K562 (cell line): Measurements from ENCODE around the gene RDM1. TPM values are rescaled to one million over a fixed set of nuclear protein-coding genes. Genes with fewer than 3 reads are reported as not detected.

Experiments
- ATAC-seq: fragments of 200-7000 bp; cut with Tn5 transposase; 3 replicates; pipeline ENCODE4 v1.9.1; 2020; ENCODE audit warnings: moderate library complexity
- BruUV-seq: library from RNA; stranded (reverse); fragments of 400-500 nt; replicated peaks from 2 replicates; lab custom pipeline; 2021; lab: Mats Ljungman, UMichigan
- CTCF ChIA-PET: fragments of 300-600 bp; formaldehyde crosslinking; extraction: SDS; loops from one replicate; lab custom pipeline; 2021; ENCODE audit warnings: low intra/inter-chr PET ratio; lab: Yijun Ruan, JAX
- POLR2A ChIA-PET: fragments of 300-600, 350-650 bp; sonication (Branson Sonifier 250); formaldehyde crosslinking; extraction: SDS; loops from one replicate; lab custom pipeline; 2021; ENCODE audit warnings: antibody characterized with exemption, inconsistent platforms; lab: Yijun Ruan, JAX
- DNase-seq, 4 experiments: peaks; one replicate each; pipeline versions ENCODE4 v3.0.0 to v3.0.0-alpha.2; 2011 to 2018; ENCODE audit warnings: low spot score in 3 of 4, mixed read lengths in 3 of 4; ENCODE audit errors: extremely low read depth in 1 of 4
- FAIRE-seq: peaks from 2 replicates; lab custom pipeline; 2011; peaks lifted over from hg19 to GRCh38; lab: Jason Lieb, UNC
- H2AFZ ChIP-seq: 2 replicates; pipeline ENCODE4 v1.6.0; 2011; ENCODE audit warnings: low read depth, low read length, control low read depth, inconsistent platforms
- H3K27ac ChIP-seq: fragments of 200-600 bp; 3 replicates; pipeline ENCODE4 v1.8.0; 2011; ENCODE audit warnings: low read depth, mild to moderate bottlenecking, control low read depth, inconsistent platforms, low read length, moderate library complexity, mixed read lengths; ENCODE audit errors: extremely low read depth
- H3K27me3 ChIP-seq, 2 experiments: fragments of 300-600 bp in 1 of 2; 2 replicates in 1 of 2; 3 replicates in 1 of 2; pipeline versions ENCODE4 v1.6.0 to v1.8.0; 2011; ENCODE audit warnings: inconsistent platforms in 2 of 2, low read length in 2 of 2, mild to moderate bottlenecking in 1 of 2, mixed read lengths in 1 of 2, moderate library complexity in 1 of 2; ENCODE audit not compliant: control insufficient read depth in 2 of 2, insufficient read depth in 2 of 2
- H3K36me3 ChIP-seq: fragments of 300-600 bp; 3 replicates; pipeline ENCODE4 v1.8.0; 2011; ENCODE audit warnings: mild to moderate bottlenecking, low read length, inconsistent platforms; ENCODE audit not compliant: control insufficient read depth, insufficient read depth
- H3K4me1 ChIP-seq, 2 experiments: fragments of 200-600 bp in 1 of 2; replicated peaks in 1 of 2; 2 replicates in 1 of 2; 3 replicates in 1 of 2; pipeline versions ENCODE4 v1.5.1 to v1.8.0; 2011; ENCODE audit warnings: inconsistent platforms in 2 of 2, low read length in 2 of 2, mild to moderate bottlenecking in 1 of 2, mixed read lengths in 1 of 2, moderate library complexity in 1 of 2; ENCODE audit not compliant: control insufficient read depth in 2 of 2, insufficient read depth in 2 of 2
- H3K4me2 ChIP-seq: 2 replicates; pipeline ENCODE4 v1.6.1; 2011; ENCODE audit warnings: low read length, control low read depth, inconsistent platforms, mixed read lengths; ENCODE audit not compliant: insufficient read depth
- H3K4me3 ChIP-seq: fragments of 200-600 bp; sonication (generic), shearing (Covaris generic); 2 replicates; pipeline ENCODE4 v1.5.1; 2016; ENCODE audit warnings: control low read depth, inconsistent platforms
- H3K79me2 ChIP-seq: fragments of 200-600 bp; 3 replicates; pipeline ENCODE4 v1.8.0; 2011; ENCODE audit warnings: low read length, inconsistent platforms; ENCODE audit not compliant: control insufficient read depth, insufficient read depth
- H3K9ac ChIP-seq, 2 experiments: 2 replicates each; pipeline versions ENCODE4 v1.6.0 to v1.6.1; 2011; ENCODE audit warnings: low read depth in 2 of 2, low read length in 2 of 2, control low read depth in 1 of 2, inconsistent platforms in 1 of 2, mild to moderate bottlenecking in 1 of 2, mixed read lengths in 1 of 2; ENCODE audit not compliant: insufficient read depth in 1 of 2
- H3K9me1 ChIP-seq: one replicate; pipeline ENCODE4 v1.6.0; 2011; ENCODE audit warnings: inconsistent platforms, mild to moderate bottlenecking, low read length, moderate library complexity; ENCODE audit not compliant: control insufficient read depth, insufficient read depth
- H3K9me3 ChIP-seq: replicated peaks from 2 replicates; pipeline ENCODE4 v1.5.1; 2011; ENCODE audit warnings: low read depth, low read length, inconsistent platforms; ENCODE audit not compliant: control insufficient read depth, insufficient read depth
- H4K20me1 ChIP-seq: replicated peaks from 2 replicates; pipeline ENCODE4 v1.6.1; 2011; ENCODE audit warnings: low read length, inconsistent platforms, mixed read lengths; ENCODE audit not compliant: control insufficient read depth, insufficient read depth
- CBX5 ChIP-seq: IDR thresholded peaks from 2 replicates; pipeline ENCODE4 v1.6.1; 2014; ENCODE audit warnings: low read depth, borderline replicate concordance
- CXXC5 ChIP-seq: fragments of 250-450 bp; sonication (Bioruptor Pico); IDR thresholded peaks from 2 replicates; pipeline ENCODE4 v1.8.0; 2022; ENCODE audit warnings: inconsistent platforms, mild to moderate bottlenecking, moderate library complexity
- DMBX1 ChIP-seq: fragments of 250-450 bp; sonication (Bioruptor Pico); IDR thresholded peaks from 2 replicates; pipeline ENCODE4 v1.8.0; 2022; ENCODE audit warnings: inconsistent platforms, mild to moderate bottlenecking, moderate library complexity, borderline replicate concordance
- IRF2 ChIP-seq: sonication (generic); formaldehyde crosslinking; IDR thresholded peaks from 2 replicates; pipeline ENCODE4 v1.8.1; 2022; ENCODE audit warnings: mild to moderate bottlenecking, missing genetic modification reagents
- LEF1 ChIP-seq: fragments of 450-650 bp; IDR thresholded peaks from 2 replicates; pipeline ENCODE4 v1.6.1; 2016; ENCODE audit warnings: mild to moderate bottlenecking
- NFIC ChIP-seq: fragments of 450-650 bp; IDR thresholded peaks from 2 replicates; pipeline ENCODE4 v1.6.1; 2017; ENCODE audit warnings: mild to moderate bottlenecking, inconsistent platforms
- NFYB ChIP-seq: IDR thresholded peaks from 2 replicates; pipeline ENCODE4 v1.6.1; 2011; ENCODE audit warnings: mild to moderate bottlenecking, moderate library complexity; ENCODE audit not compliant: insufficient read length; ENCODE audit errors: extremely low read depth
- ZC3H11A ChIP-seq: IDR thresholded peaks from 2 replicates; pipeline ENCODE4 v1.6.1; 2012; ENCODE audit warnings: low read depth, low read length, improper control_type of control experiment
- in situ Hi-C: fragments of 300-500 bp; cut with MboI; formaldehyde crosslinking; loops from 4 replicates; pipeline ENCODE4 v1.15.0; 2018; ENCODE audit warnings: inconsistent platforms, mixed read lengths
- intact Hi-C: fragments of 100-400 bp; cut with micrococcal nuclease; formaldehyde crosslinking; loops from 2 replicates; pipeline ENCODE4 v1.14.2; 2022
- polyA plus RNA-seq, 8 experiments: library from polyadenylated mRNA; depleted of rRNA in 4 of 8; stranded (reverse) in 5 of 8; unstranded in 3 of 8; fragments of >200 nt; fragmentation: Nextera tagmentation in 2 of 8; fragmentation: Illumina TruSeq in 1 of 8; extraction: Ambion mirVana in 2 of 8; extraction: Trizol in 1 of 8; gene quantifications; 2 replicates each; pipeline versions ENCODE4 v1.2.1 to v1.2.3, GENCODE V29; 2011 to 2014; ENCODE audit warnings: inconsistent platforms in 1 of 8, missing spikeins in 1 of 8
- total RNA-seq, 7 experiments: library from RNA; depleted of rRNA in 6 of 7; stranded (reverse); fragments of >200 nt in 6 of 7; fragmentation: Illumina TruSeq in 2 of 7; extraction: Trizol in 2 of 7; gene quantifications; 2 replicates each; pipeline versions ENCODE4 v1.2.1 to v1.2.3, GENCODE V29; 2011 to 2021; ENCODE audit warnings: low replicate concordance in 1 of 7
- TF ChIP-seq, protein P1 (sequence below), 2 experiments: fragments of 450-650 bp in 1 of 2; sonication (generic) in 1 of 2; formaldehyde crosslinking in 1 of 2; IDR thresholded peaks in 1 of 2; conservative IDR thresholded peaks in 1 of 2; 2 replicates each; pipeline versions ENCODE4 v1.6.1 to v1.8.1; 2016 to 2023; ENCODE audit warnings: mild to moderate bottlenecking in 2 of 2, moderate library complexity in 2 of 2, inconsistent platforms in 1 of 2, missing genetic modification reagents in 1 of 2
- TF ChIP-seq, protein P2 (sequence below): fragments of 250-450 bp; sonication (Bioruptor Pico); IDR thresholded peaks from 2 replicates; pipeline ENCODE4 v1.4.0; 2020; ENCODE audit warnings: mild to moderate bottlenecking, moderate library complexity
- TF ChIP-seq, protein P3 (sequence below), 3 experiments: fragments of 200-800 bp in 1 of 3; sonication (Bioruptor generic) in 1 of 3; sonication (generic) in 1 of 3; formaldehyde crosslinking in 1 of 3; IDR thresholded peaks; 2 replicates each; pipeline versions ENCODE4 v1.6.1 to v1.8.0; 2016 to 2022; ENCODE audit warnings: mild to moderate bottlenecking in 2 of 3, missing compliant biosample characterization in 2 of 3, missing genetic modification characterization in 2 of 3, missing genetic modification reagents in 1 of 3

Gene RDM1
- total and polyA plus RNA-seq, 9 of the 15 experiments (the other 6 are each of a cell fraction or from before 2014, with no cell fraction given): 2.5 to 11.2 (median 5.4) TPM

DNA sequence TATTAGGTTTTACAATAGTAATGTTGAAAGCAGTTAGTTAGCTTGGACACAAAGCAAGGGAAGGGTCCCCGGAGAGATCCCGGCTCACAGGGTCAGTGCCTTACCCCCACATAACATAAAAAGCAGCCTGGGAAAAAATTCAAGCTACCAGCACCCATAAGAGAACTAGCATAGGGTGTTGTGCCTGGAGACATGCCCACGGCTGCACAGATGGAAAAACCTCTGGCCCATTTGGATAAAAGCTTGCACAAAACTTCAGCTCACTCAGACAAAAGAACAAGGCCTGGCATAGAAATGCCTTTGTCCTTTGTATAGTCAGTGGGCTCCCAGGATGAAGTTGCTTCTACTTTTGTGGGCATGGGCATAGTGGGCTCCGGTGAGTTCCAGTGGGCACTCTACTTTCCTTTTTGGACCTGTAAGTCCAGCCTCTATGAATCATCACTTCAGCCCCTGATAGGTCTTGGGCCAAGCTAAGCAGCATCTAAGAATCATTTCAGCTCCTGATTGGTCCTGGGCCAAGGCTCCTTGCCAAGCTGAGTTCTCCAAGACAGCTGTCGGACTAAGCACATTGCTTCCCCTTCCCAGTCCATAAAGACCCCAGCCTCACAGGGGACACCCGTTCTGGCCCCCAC, 1.3 kb upstream of the RDM1 start (continued):
- TF ChIP-seq, protein P1, sequence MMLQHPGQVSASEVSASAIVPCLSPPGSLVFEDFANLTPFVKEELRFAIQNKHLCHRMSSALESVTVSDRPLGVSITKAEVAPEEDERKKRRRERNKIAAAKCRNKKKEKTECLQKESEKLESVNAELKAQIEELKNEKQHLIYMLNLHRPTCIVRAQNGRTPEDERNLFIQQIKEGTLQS (IDR thresholded peaks at IDR 0.05): peak; percentile 54; the same call in 1 of the 2 replicates
- TF ChIP-seq, protein P1 (CRISPR knock-in tag; conservative IDR thresholded peaks at IDR 0.05): no peak
- TF ChIP-seq, protein P2, sequence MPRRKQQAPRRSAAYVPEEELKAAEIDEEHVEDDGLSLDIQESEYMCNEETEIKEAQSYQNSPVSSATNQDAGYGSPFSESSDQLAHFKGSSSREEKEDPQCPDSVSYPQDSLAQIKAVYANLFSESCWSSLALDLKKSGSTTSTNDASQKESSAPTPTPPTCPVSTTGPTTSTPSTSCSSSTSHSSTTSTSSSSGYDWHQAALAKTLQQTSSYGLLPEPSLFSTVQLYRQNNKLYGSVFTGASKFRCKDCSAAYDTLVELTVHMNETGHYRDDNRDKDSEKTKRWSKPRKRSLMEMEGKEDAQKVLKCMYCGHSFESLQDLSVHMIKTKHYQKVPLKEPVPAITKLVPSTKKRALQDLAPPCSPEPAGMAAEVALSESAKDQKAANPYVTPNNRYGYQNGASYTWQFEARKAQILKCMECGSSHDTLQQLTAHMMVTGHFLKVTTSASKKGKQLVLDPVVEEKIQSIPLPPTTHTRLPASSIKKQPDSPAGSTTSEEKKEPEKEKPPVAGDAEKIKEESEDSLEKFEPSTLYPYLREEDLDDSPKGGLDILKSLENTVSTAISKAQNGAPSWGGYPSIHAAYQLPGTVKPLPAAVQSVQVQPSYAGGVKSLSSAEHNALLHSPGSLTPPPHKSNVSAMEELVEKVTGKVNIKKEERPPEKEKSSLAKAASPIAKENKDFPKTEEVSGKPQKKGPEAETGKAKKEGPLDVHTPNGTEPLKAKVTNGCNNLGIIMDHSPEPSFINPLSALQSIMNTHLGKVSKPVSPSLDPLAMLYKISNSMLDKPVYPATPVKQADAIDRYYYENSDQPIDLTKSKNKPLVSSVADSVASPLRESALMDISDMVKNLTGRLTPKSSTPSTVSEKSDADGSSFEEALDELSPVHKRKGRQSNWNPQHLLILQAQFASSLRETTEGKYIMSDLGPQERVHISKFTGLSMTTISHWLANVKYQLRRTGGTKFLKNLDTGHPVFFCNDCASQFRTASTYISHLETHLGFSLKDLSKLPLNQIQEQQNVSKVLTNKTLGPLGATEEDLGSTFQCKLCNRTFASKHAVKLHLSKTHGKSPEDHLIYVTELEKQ (CRISPR knock-in tag): no peak
- TF ChIP-seq NFYB (no peak), NFIC (peak; percentile 76)

DNA sequence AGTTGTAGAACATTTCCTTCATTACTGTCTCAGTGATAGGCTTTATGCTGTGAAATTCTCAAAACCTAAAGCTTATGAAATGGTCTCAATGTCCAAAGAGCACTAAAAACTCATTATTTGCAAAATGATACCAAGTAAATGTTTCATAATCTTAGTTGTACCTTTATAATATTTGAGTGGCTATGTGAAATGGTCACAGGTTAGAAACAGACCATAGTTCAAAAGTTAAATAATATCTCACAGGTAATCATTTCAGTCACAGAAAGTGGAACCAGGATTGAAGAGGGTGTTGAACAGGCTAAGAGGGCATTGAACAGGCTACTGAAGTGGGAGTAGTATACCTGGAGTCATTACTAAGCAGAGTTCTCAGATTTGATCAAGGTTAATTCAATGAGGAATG, 2.9 kb downstream of the RDM1 start:
- Histone ChIP-seq H3K4me1 (peaks cover 4 to 13% of the 10 kb centered on the region in 2 experiments), H3K9me1 (no peaks in the 10 kb centered on the region), H3K36me3 (peaks cover 4% of the 10 kb centered on the region; the same call in 1 of the 3 replicates), H3K4me2 (no peak overlapping the region), H3K79me2 (no peaks in the 10 kb centered on the region), H4K20me1 (no peaks in the 10 kb centered on the region), H3K9ac (no peak overlapping the region), H3K27me3 (no peaks in the 10 kb centered on the region), H3K9me3 (no peaks in the 10 kb centered on the region), H3K27ac (no peak overlapping the region), H3K4me3 (no peak overlapping the region), H2AFZ (no peak overlapping the region)
- BruUV-seq: no TSS peak
- ATAC-seq (no peak), DNase-seq (no peak), FAIRE-seq (no peak)
- ChIA-PET POLR2A (interaction anchor here (1.1 kb wide), 1 partner anchor 12 kb away, joined by 3 read pairs; no protein-coding TSS in a partner anchor), CTCF (no interaction called here)
- TF ChIP-seq IRF2 (CRISPR knock-in tag) (no peak), LEF1 (no peak), DMBX1 (CRISPR knock-in tag) (no peak), CXXC5 (no peak), ZC3H11A (no peak), CBX5 (no peak)
- TF ChIP-seq, protein P3, sequence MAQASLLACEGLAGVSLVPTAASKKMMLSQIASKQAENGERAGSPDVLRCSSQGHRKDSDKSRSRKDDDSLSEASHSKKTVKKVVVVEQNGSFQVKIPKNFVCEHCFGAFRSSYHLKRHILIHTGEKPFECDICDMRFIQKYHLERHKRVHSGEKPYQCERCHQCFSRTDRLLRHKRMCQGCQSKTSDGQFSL (CRISPR knock-in tag; IDR thresholded peaks at IDR 0.05): no peak
- TF ChIP-seq, protein P3 (tag; IDR thresholded peaks at IDR 0.05): no peak
- in situ Hi-C loops (no loop called here), intact Hi-C loops (no loop called here)
